GM18519 (cell line): ENCODE data around the gene RAB3IL1.
"Not testable (repeated sequence)": the region's sequence is repeated elsewhere in the genome, so short reads cannot be mapped to it uniquely, and the experiment has no call there.

Experiments used
- ATAC-seq: cut with Tn5 transposase; IDR thresholded peaks from one replicate; pipeline ENCODE4 v1.9.1; 2021; ENCODE audit warnings: mild to moderate bottlenecking, moderate library complexity; ENCODE audit not compliant: unreplicated experiment, low FRiP score

The RAB3IL1 gene

GRCh38 chr11:61890529-61891330 lies 26.6 kb downstream of the RAB3IL1 start:
- no peak for ATAC-seq

- ATAC-seq: no peak
These were observed 27.5 kb downstream of the RAB3IL1 start for GRCh38 chr11:61889831-61890230.

GRCh38 chr11:61888590-61888989 lies 28.8 kb downstream of the RAB3IL1 start:
- no peak for ATAC-seq

GRCh38 chr11:61887839-61888494 lies 29.4 kb downstream of the RAB3IL1 start:
- ATAC-seq: no peak

- ATAC-seq: no peak
These were observed 30.7 kb downstream of the RAB3IL1 start for GRCh38 chr11:61886643-61887042.

GRCh38 chr11:61885784-61886580 lies 31.4 kb downstream of the RAB3IL1 start:
- no peak for ATAC-seq

- ATAC-seq: no peak
These were observed 32.1 kb downstream of the RAB3IL1 start for GRCh38 chr11:61885166-61885778.

- no peak for ATAC-seq
These were observed 33.4 kb downstream of the RAB3IL1 start for GRCh38 chr11:61883947-61884346.

- no peak for ATAC-seq
These were observed 34.0 kb downstream of the RAB3IL1 start for GRCh38 chr11:61883327-61883726.

- ATAC-seq: no peak
These were observed 34.5 kb downstream of the RAB3IL1 start for GRCh38 chr11:61882879-61883278.

- not testable (repeated sequence) for ATAC-seq
These were observed 35.1 kb downstream of the RAB3IL1 start for GRCh38 chr11:61882267-61882666.

- ATAC-seq: no peak
These were observed 36.0 kb downstream of the RAB3IL1 start for GRCh38 chr11:61881397-61881796.

GRCh38 chr11:61880454-61880853 lies 36.9 kb downstream of the RAB3IL1 start:
- ATAC-seq: no peak

GRCh38 chr11:61880031-61880430 lies 37.3 kb downstream of the RAB3IL1 start:
- no peak for ATAC-seq

- no peak for ATAC-seq
These were observed 38.2 kb downstream of the RAB3IL1 start for GRCh38 chr11:61879152-61879551.

GRCh38 chr11:61875698-61876097 lies 41.7 kb downstream of the RAB3IL1 start:
- no peak for ATAC-seq

GRCh38 chr11:61874853-61875252 lies 42.5 kb downstream of the RAB3IL1 start:
- ATAC-seq: no peak

- ATAC-seq: no peak
These were observed 43.0 kb downstream of the RAB3IL1 start for GRCh38 chr11:61874377-61874809.

GRCh38 chr11:61873588-61874376 lies 43.6 kb downstream of the RAB3IL1 start:
- ATAC-seq: no peak
